PFSK-1 (cell line): ENCODE data around the gene MSI2.

Experiments
- FOXP2 ChIP-seq: optimal IDR thresholded peaks from 2 replicates; pipeline ENCODE3; 2011; ENCODE audit warnings: borderline replicate concordance, control low read depth, inconsistent platforms; ENCODE audit not compliant: insufficient read depth; ENCODE audit errors: extremely low read length, extremely low read depth
- POLR2AphosphoS5 ChIP-seq: IDR thresholded peaks from 2 replicates; pipeline ENCODE4 v1.6.1; 2012; ENCODE audit warnings: low read depth, mild to moderate bottlenecking, control low read depth, low read length, moderate library complexity
- REST ChIP-seq, 2 experiments: IDR thresholded peaks; 2 replicates each; pipeline versions ENCODE4 v1.6.1 to v1.8.0; 2011 to 2012; ENCODE audit warnings: low read depth in 2 of 2, low read length in 2 of 2, control low read depth in 1 of 2, inconsistent platforms in 1 of 2, mild to moderate bottlenecking in 1 of 2, moderate library complexity in 1 of 2; ENCODE audit not compliant: insufficient read depth in 1 of 2
- SIN3A ChIP-seq: IDR thresholded peaks from 2 replicates; pipeline ENCODE4 v1.6.1; 2012; ENCODE audit warnings: mild to moderate bottlenecking, low read length, moderate library complexity, borderline replicate concordance; ENCODE audit not compliant: insufficient read depth
- TAF1 ChIP-seq: IDR thresholded peaks from 2 replicates; pipeline ENCODE4 v1.6.1; 2012; ENCODE audit warnings: low read length, control low read depth, borderline replicate concordance; ENCODE audit not compliant: insufficient read depth

MSI2 gene

GRCh38 chr17:57662041-57662440, 405.7 kb downstream of the MSI2 start:
- TF ChIP-seq SIN3A (no peak), FOXP2 (no peak)

GRCh38 chr17:57662644-57663308, 406.5 kb downstream of the MSI2 start:
- TF ChIP-seq REST (IDR thresholded peaks at IDR 0.05; ENCODE audit: insufficient read depth in 1 of 2, low read depth in 2 of 2, low read length in 2 of 2) (no peak), TAF1 (no peak), POLR2AphosphoS5 (no peak), SIN3A (0 out of 2 replicates have a peak, but pooled peaks have one; percentile 50), FOXP2 (no peak)

GRCh38 chr17:57663326-57664070, 407.2 kb downstream of the MSI2 start:
- TF ChIP-seq TAF1: no peak
- no peak for TF ChIP-seq REST (IDR thresholded peaks at IDR 0.05; ENCODE audit: insufficient read depth in 1 of 2, low read depth in 2 of 2, low read length in 2 of 2)
- TF ChIP-seq FOXP2: no peak
- TF ChIP-seq SIN3A: no peak
- TF ChIP-seq POLR2AphosphoS5: no peak

DNA sequence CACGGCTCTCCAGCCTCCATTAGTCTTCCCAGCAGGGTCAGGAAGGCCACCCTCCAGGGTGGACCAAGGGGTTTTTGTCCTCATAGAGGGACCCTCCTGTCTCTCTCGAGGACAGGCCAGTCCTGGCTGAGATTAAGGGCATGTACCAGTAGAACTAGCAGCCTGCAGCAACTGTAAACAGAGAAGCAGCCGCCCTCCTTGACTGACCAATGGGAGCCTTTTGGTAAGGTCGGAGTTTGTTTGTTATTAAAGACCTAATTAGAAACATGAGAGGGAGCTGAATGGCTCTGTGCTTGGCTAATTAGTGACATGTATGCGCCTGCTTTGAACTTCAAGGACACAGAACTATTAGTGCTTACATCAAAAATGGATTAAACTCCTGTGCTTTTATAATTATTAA, 408.8 kb downstream of the MSI2 start:
- no peak for TF ChIP-seq POLR2AphosphoS5
- no peak for TF ChIP-seq TAF1

DNA sequence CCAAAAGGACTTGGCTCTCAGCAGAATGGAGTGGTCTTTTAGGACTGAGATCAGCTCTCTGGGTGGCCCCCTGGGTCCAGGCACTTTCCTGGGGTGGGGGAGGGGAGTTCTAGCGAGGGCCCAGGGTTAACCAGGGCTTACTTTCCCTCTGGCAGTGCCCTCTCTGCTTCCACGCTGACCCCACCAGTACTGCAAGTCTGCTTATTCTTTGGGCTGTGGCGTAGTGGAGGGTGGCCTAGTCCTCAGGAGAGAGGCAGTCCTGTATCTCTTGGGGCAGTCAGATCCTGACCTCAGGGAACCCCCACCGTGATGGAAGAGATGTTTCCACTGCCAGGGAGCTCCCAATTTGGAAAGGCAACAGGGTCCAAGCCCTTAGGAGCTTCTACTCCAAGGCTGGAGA, 409.4 kb downstream of the MSI2 start:
- TF ChIP-seq SIN3A: no peak
- no peak for TF ChIP-seq FOXP2
- no peak for TF ChIP-seq POLR2AphosphoS5
- TF ChIP-seq TAF1: no peak
- TF ChIP-seq REST (IDR thresholded peaks at IDR 0.05; ENCODE audit: insufficient read depth in 1 of 2, low read depth in 2 of 2, low read length in 2 of 2): no peak
